Measurements from ENCODE around the gene MIS12.

MIS12 gene

GRCh38 chr17:5499476-5500231 lies 13.3 kb downstream of the MIS12 start:
- Histone ChIP-seq H3K23ac (ENCODE audit: low read length in 2 of 2) (peak overlapping the region in 1 of 2 experiments; percentile 27), H3K36me3 (ENCODE audit: control insufficient read depth in 1 of 2, insufficient read depth in 2 of 2, low read depth in 1 of 2, low read length in 2 of 2) (peaks cover 0 to 14% of the 10 kb centered on the region in 2 experiments), H3K27ac (ENCODE audit: low read length, poor library complexity, severe bottlenecking) (no peak overlapping the region), H3K79me1 (replicated peaks; ENCODE audit: low read length, poor library complexity, severe bottlenecking) (peaks cover 1% of the 10 kb centered on the region), H2BK5ac (ENCODE audit: low read depth, low read length, poor library complexity, severe bottlenecking) (no peak overlapping the region), H2AK5ac (ENCODE audit: low read length, severe bottlenecking) (no peak overlapping the region), H3K4me1 (ENCODE audit: control insufficient read depth, insufficient read depth, low read depth, low read length) (peaks cover 10% of the 10 kb centered on the region), H4K91ac (ENCODE audit: low read length) (no peak overlapping the region), H2BK15ac (ENCODE audit: low read depth, poor library complexity, severe bottlenecking) (no peak overlapping the region), H4K8ac (ENCODE audit: low read length) (no peak overlapping the region), H3K9me3 (ENCODE audit: control insufficient read depth, low read length) (no peaks in the 10 kb centered on the region), H2BK120ac (ENCODE audit: low read depth, low read length) (no peak overlapping the region), H3K4me3 (ENCODE audit: insufficient read depth in 1 of 2, low read depth in 1 of 2, low read length in 2 of 2) (peak overlapping the region; percentile 73 to 80), H2AFZ (ENCODE audit: low read depth, low read length) (peak overlapping the region; percentile 58), H3K27me3 (ENCODE audit: control insufficient read depth in 1 of 2, insufficient read depth in 1 of 2, low read length in 2 of 2) (peaks cover 0 to 4% of the 10 kb centered on the region in 2 experiments), H3K4ac (ENCODE audit: low read depth in 1 of 2, low read length in 2 of 2) (no peak overlapping the region), H2BK12ac (ENCODE audit: low read length in 2 of 2) (peak overlapping the region in 1 of 2 experiments; percentile 24), H3K9ac (ENCODE audit: low read length) (peak overlapping the region; percentile 84), H3K4me2 (ENCODE audit: low read length, poor library complexity, severe bottlenecking) (peak overlapping the region; percentile 96), H3K14ac (ENCODE audit: low read length in 2 of 2) (peak overlapping the region in 1 of 2 experiments; percentile 94), H3K18ac (ENCODE audit: low read depth in 1 of 2, low read length in 2 of 2) (peak overlapping the region in 1 of 2 experiments; percentile 1)
- peak; percentile 42 for DNase-seq
- WGBS = 12% methylated on average over 44 of the region's 44 CpGs

- Histone ChIP-seq H3K23ac (ENCODE audit: low read length in 2 of 2) (peak overlapping the region; percentile 1 to 46), H3K18ac (ENCODE audit: low read depth in 1 of 2, low read length in 2 of 2) (peak overlapping the region in 1 of 2 experiments; percentile 92), H3K27me3 (ENCODE audit: control insufficient read depth in 1 of 2, insufficient read depth in 1 of 2, low read length in 2 of 2) (peaks cover 0 to 4% of the 10 kb centered on the region in 2 experiments), H2AK5ac (ENCODE audit: low read length, severe bottlenecking) (no peak overlapping the region), H3K14ac (ENCODE audit: low read length in 2 of 2) (peak overlapping the region in 1 of 2 experiments; percentile 94), H3K4me1 (ENCODE audit: control insufficient read depth, insufficient read depth, low read depth, low read length) (peaks cover 10% of the 10 kb centered on the region), H3K36me3 (ENCODE audit: control insufficient read depth in 1 of 2, insufficient read depth in 2 of 2, low read depth in 1 of 2, low read length in 2 of 2) (peaks cover 0 to 19% of the 10 kb centered on the region in 2 experiments), H3K4me2 (ENCODE audit: low read length, poor library complexity, severe bottlenecking) (peak overlapping the region; percentile 96), H3K9ac (ENCODE audit: low read length) (peak overlapping the region; percentile 84), H3K4ac (ENCODE audit: low read depth in 1 of 2, low read length in 2 of 2) (peak overlapping the region in 1 of 2 experiments; percentile 59), H3K79me1 (replicated peaks; ENCODE audit: low read length, poor library complexity, severe bottlenecking) (peaks cover 1% of the 10 kb centered on the region), H3K9me3 (ENCODE audit: control insufficient read depth, low read length) (no peaks in the 10 kb centered on the region), H2BK12ac (ENCODE audit: low read length in 2 of 2) (no peak overlapping the region), H3K4me3 (ENCODE audit: insufficient read depth in 1 of 2, low read depth in 1 of 2, low read length in 2 of 2) (peak overlapping the region; percentile 73 to 80), H2BK5ac (ENCODE audit: low read depth, low read length, poor library complexity, severe bottlenecking) (no peak overlapping the region), H4K8ac (ENCODE audit: low read length) (peak overlapping the region; percentile 8), H2AFZ (ENCODE audit: low read depth, low read length) (peak overlapping the region; percentile 90), H4K91ac (ENCODE audit: low read length) (no peak overlapping the region), H2BK15ac (ENCODE audit: low read depth, poor library complexity, severe bottlenecking) (no peak overlapping the region), H3K27ac (ENCODE audit: low read length, poor library complexity, severe bottlenecking) (no peak overlapping the region), H2BK120ac (ENCODE audit: low read depth, low read length) (no peak overlapping the region)
- WGBS = 2% methylated on average over 17 of the region's 18 CpGs
- DNase-seq = peak; percentile 36
These were observed 13.9 kb downstream of the MIS12 start for GRCh38 chr17:5500247-5500588.

- Histone ChIP-seq H2BK15ac (ENCODE audit: low read depth, poor library complexity, severe bottlenecking) (no peak overlapping the region), H3K27ac (ENCODE audit: low read length, poor library complexity, severe bottlenecking) (no peak overlapping the region), H3K9me3 (ENCODE audit: control insufficient read depth, low read length) (no peaks in the 10 kb centered on the region), H2BK12ac (ENCODE audit: low read length in 2 of 2) (peak overlapping the region in 1 of 2 experiments; percentile 61), H2AK5ac (ENCODE audit: low read length, severe bottlenecking) (no peak overlapping the region), H2AFZ (ENCODE audit: low read depth, low read length) (peak overlapping the region; percentile 90), H3K4me2 (ENCODE audit: low read length, poor library complexity, severe bottlenecking) (peak overlapping the region; percentile 96), H2BK5ac (ENCODE audit: low read depth, low read length, poor library complexity, severe bottlenecking) (no peak overlapping the region), H3K4ac (ENCODE audit: low read depth in 1 of 2, low read length in 2 of 2) (peak overlapping the region in 1 of 2 experiments; percentile 59), H3K36me3 (ENCODE audit: control insufficient read depth in 1 of 2, insufficient read depth in 2 of 2, low read depth in 1 of 2, low read length in 2 of 2) (peaks cover 0 to 24% of the 10 kb centered on the region in 2 experiments), H3K4me1 (ENCODE audit: control insufficient read depth, insufficient read depth, low read depth, low read length) (peaks cover 10% of the 10 kb centered on the region), H3K9ac (ENCODE audit: low read length) (peak overlapping the region; percentile 84), H4K8ac (ENCODE audit: low read length) (peak overlapping the region; percentile 8), H3K27me3 (ENCODE audit: control insufficient read depth in 1 of 2, insufficient read depth in 1 of 2, low read length in 2 of 2) (peaks cover 0 to 4% of the 10 kb centered on the region in 2 experiments), H3K23ac (ENCODE audit: low read length in 2 of 2) (peak overlapping the region; percentile 1 to 46), H3K18ac (ENCODE audit: low read depth in 1 of 2, low read length in 2 of 2) (peak overlapping the region in 1 of 2 experiments; percentile 92), H3K4me3 (ENCODE audit: insufficient read depth in 1 of 2, low read depth in 1 of 2, low read length in 2 of 2) (peak overlapping the region; percentile 73 to 80), H3K14ac (ENCODE audit: low read length in 2 of 2) (no peak overlapping the region), H4K91ac (ENCODE audit: low read length) (peak overlapping the region; percentile 11), H2BK120ac (ENCODE audit: low read depth, low read length) (no peak overlapping the region), H3K79me1 (replicated peaks; ENCODE audit: low read length, poor library complexity, severe bottlenecking) (peaks cover 1% of the 10 kb centered on the region)
- DNase-seq = peak; percentile 94
- WGBS = under 1% methylated on average over 52 of the region's 67 CpGs
These were observed 14.4 kb downstream of the MIS12 start for GRCh38 chr17:5500589-5501391.

- DNase-seq = no peak
- H3K4me2 ChIP-seq (ENCODE audit: low read length, poor library complexity, severe bottlenecking) = no peak overlapping the region
- H4K8ac ChIP-seq (ENCODE audit: low read length) = no peak overlapping the region
- 89% methylated on average over 8 of the region's 8 CpGs for WGBS
- no peak overlapping the region for H3K27ac ChIP-seq (ENCODE audit: low read length, poor library complexity, severe bottlenecking)
- H3K79me1 ChIP-seq (replicated peaks; ENCODE audit: low read length, poor library complexity, severe bottlenecking) = peaks cover 1% of the 10 kb centered on the region
- H3K36me3 ChIP-seq (ENCODE audit: control insufficient read depth in 1 of 2, insufficient read depth in 2 of 2, low read depth in 1 of 2, low read length in 2 of 2) = peaks cover 0 to 24% of the 10 kb centered on the region in 2 experiments
- no peak overlapping the region for H2BK5ac ChIP-seq (ENCODE audit: low read depth, low read length, poor library complexity, severe bottlenecking)
- no peak overlapping the region for H3K4ac ChIP-seq (ENCODE audit: low read depth in 1 of 2, low read length in 2 of 2)
- peak overlapping the region; percentile 84 for H3K9ac ChIP-seq (ENCODE audit: low read length)
- H2BK15ac ChIP-seq (ENCODE audit: low read depth, poor library complexity, severe bottlenecking) = peak overlapping the region; percentile 30
- H2BK120ac ChIP-seq (ENCODE audit: low read depth, low read length) = no peak overlapping the region
- peak overlapping the region in 1 of 2 experiments; percentile 75 for H2BK12ac ChIP-seq (ENCODE audit: low read length in 2 of 2)
- H2AK5ac ChIP-seq (ENCODE audit: low read length, severe bottlenecking) = no peak overlapping the region
- H3K14ac ChIP-seq (ENCODE audit: low read length in 2 of 2) = no peak overlapping the region
- no peak overlapping the region for H2AFZ ChIP-seq (ENCODE audit: low read depth, low read length)
- no peaks in the 10 kb centered on the region for H3K9me3 ChIP-seq (ENCODE audit: control insufficient read depth, low read length)
- no peak overlapping the region for H3K4me3 ChIP-seq (ENCODE audit: insufficient read depth in 1 of 2, low read depth in 1 of 2, low read length in 2 of 2)
- H3K18ac ChIP-seq (ENCODE audit: low read depth in 1 of 2, low read length in 2 of 2) = no peak overlapping the region
- no peak overlapping the region for H4K91ac ChIP-seq (ENCODE audit: low read length)
- peaks cover 10% of the 10 kb centered on the region for H3K4me1 ChIP-seq (ENCODE audit: control insufficient read depth, insufficient read depth, low read depth, low read length)
- peaks cover 0 to 4% of the 10 kb centered on the region in 2 experiments for H3K27me3 ChIP-seq (ENCODE audit: control insufficient read depth in 1 of 2, insufficient read depth in 1 of 2, low read length in 2 of 2)
- H3K23ac ChIP-seq (ENCODE audit: low read length in 2 of 2) = no peak overlapping the region
These were observed 15.3 kb downstream of the MIS12 start for GRCh38 chr17:5501685-5502084.
